Fibroblast of skin of right biceps (primary cell): ENCODE measurements around the gene CAPS.
A peak's percentile ranks its signal among the peaks of the same experiment; 100 is the strongest.

Experiments
- DNase-seq: peaks from one replicate; pipeline ENCODE4 v3.0.0-alpha.2; 2013

The CAPS gene

GRCh38 chr19:5935473-5936291 lies 21.6 kb downstream of the CAPS start:
- DNase-seq: no peak

DNA sequence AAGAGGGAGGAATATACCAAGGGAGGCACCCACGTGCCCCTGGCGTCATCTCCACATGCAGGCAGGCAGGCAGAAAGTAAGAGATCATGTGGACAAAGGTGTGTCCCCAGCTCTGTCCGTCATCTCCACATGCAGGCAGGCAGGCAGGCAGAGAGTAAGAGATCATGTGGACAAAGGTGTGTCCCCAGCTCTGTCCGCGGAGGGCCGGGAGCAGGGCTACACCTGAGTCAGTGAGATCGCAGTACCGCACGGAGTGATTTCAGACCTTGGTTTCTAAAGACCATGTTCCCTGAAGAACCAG lies 22.2 kb downstream of the CAPS start:
- no peak for DNase-seq

DNA sequence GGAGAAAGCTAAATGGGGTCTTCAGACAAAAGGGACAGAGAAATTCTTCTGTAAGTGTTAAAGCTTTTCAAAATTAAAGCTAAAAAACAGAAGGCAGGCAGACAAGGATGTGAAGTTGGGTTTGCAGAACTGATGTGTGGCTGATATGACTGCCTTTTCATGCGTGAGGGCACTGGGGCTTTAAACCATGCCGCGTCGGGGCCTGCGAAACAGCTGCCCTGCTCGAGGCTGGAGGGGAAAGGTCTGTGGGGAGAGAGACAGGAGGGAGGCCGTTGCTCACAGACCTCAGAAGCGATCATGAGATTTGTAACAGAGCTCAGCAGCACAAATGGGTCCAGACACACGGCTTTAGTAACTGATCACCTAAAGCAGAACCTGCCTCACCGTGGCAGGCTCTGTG lies 23.5 kb downstream of the CAPS start:
- DNase-seq: no peak

- no peak for DNase-seq
These were observed 26.5 kb downstream of the CAPS start for GRCh38 chr19:5940260-5941208.

GRCh38 chr19:5941673-5942072 lies 27.6 kb downstream of the CAPS start:
- DNase-seq: no peak

- DNase-seq: no peak
These were observed 29.0 kb downstream of the CAPS start for GRCh38 chr19:5943045-5943444.

DNA sequence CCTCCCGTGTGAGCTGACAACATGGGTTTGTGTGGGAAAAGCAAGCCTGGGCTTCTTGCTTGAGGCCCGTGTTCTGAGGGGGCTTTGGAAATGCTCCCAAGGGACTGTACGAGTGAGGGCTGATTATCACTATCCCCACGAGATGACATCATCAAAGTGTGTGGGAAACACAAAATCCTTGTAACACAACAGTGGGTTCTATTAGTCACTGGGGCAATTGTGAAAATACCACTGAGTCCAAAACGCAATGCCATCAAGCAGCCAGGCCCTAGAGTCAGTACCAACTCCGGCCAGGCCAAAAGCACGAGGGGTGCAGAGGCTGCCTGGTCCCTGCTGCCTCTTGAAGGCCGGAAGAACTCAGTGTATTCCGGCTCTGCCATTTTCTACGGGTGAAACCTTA lies 29.6 kb downstream of the CAPS start:
- DNase-seq: peak; percentile 60

DNA sequence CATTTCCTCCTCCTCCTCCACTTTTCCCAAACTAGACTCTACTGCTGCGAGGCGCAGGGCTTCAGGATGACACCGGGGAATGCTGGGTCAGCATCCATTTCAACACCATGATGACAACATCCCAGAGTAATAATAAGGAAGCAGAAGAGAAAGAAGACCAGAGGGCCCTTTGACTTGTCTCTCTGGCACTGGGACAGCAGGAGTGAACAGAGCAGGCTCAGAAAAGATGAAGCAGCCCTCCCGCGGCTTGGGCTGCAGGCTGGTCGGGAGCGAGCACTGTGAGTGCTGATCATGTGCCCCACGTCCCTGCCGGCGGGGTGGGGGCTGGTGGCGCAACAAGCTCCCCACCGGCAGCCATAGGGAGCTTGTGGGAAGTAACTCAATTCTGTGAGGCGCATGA lies 33.4 kb downstream of the CAPS start:
- DNase-seq: peak; percentile 55

- DNase-seq: no peak
These were observed 34.9 kb downstream of the CAPS start for GRCh38 chr19:5948752-5949564.

- no peak for DNase-seq
These were observed 35.8 kb downstream of the CAPS start for GRCh38 chr19:5949792-5950305.

- no peak for DNase-seq
These were observed 36.7 kb downstream of the CAPS start for GRCh38 chr19:5950741-5951140.

GRCh38 chr19:5951338-5951861 lies 37.3 kb downstream of the CAPS start:
- no peak for DNase-seq

DNA sequence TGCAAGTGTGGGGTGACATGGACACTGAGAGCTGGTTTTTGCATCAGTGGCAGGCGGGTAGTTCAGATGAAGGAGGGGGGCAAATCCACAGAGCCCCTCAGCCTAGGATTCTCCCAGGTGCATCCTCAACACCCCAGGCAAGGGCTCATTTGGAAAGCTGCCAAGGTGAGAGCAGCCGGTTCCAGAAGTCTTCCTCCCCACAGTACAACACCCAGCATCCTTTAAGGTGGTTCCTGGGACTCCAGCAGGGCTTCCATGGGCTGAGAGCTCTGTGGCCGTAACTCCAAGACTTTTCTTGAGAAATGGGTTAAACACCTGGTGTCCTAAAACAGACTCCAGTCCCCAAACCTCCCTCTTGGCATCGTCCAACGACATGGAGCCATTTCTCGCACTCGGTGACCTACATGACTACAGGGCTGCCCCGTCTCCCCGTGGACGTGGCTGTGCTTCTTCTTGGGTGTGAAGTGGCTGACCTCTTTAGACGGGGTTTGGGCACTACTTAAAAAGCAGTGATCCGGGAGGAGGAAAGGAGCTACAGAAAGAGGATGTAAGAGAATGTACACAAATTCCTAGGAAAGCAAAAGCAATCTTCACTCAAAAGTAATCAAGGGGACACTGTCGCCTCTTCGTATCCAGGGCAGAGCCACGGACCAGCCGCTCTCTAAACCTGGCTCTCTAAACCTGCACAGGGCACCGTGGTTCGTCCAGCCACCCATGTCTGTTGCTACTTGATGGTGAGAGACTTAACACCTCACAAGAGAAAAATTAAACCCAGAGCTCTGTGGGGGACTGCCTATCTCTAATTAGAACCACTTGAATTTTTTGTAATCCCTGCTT lies 38.4 kb downstream of the CAPS start:
- DNase-seq: no peak

DNA sequence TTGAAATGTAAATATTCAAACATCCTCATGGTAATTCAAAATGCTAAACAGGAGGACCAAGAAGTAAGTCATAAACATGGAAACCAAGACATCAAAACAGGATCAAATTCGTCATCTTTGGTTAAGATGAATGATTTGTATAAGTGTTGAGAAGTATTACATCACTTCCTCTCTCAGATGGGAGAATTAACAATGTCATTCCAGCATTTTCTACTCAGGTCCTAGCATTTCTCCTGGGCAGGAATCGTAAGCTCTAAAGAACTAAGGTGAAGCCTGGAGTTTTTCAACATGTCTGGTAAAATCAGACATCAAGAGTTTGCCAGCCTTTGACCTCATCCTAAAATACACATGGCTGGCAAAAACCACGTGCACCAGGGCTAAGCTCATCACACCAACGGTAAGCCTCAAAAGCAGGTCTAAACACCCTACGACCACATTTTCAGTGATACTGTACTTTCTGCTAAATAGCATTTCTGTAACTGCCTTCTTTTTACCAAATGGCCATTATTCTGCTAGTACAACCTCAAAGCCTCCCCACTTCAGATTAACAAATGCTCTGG lies 39.1 kb downstream of the CAPS start:
- peak; percentile 66 for DNase-seq

DNA sequence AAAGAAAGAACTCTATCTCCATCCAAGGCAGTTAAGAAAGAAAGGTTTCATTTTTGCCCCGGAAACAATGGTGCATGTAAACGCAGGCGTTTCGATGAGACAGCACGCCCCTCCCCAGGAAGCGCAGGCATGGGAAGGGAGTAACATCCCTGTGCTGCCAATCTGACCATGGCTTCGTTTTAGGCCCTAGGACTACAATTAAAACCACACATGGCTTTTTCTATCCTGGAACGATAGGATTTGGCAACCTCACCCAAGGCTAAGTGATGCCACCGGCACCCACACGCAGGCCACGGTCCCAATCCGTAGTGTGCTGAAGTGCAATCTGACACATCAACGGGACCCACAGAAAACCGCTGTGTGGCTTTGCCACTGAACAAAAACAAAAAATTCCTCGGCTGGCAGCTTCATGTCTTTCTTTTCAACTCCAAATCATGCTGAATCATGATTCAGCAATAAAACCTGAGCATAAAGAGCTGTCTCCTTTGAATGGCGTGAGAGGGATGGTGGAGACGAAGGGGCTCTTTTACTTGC lies 39.7 kb downstream of the CAPS start:
- DNase-seq: peak; percentile 48

GRCh38 chr19:5954293-5954692 lies 40.2 kb downstream of the CAPS start:
- DNase-seq: no peak

GRCh38 chr19:5955636-5955935 lies 41.5 kb downstream of the CAPS start:
- DNase-seq: no peak

DNA sequence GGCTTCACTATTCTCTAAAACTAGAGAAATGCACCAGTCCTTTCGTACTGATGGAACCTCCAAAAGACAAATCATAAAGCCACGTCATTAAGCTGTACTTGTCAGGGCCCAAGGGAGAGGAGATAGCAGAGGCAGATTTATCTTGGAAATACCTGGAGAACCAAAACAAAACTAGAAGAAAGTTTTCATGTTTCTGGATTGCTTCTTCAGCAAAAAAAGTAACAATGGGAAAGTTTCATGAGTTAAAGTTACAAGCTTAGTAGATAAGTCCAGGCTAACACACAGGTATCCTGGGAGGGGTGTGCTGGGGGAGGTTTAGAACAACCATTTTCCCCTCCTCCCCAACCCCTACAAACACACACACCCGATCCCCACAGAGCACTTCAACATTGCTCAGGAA lies 42.3 kb downstream of the CAPS start:
- DNase-seq: no peak

DNA sequence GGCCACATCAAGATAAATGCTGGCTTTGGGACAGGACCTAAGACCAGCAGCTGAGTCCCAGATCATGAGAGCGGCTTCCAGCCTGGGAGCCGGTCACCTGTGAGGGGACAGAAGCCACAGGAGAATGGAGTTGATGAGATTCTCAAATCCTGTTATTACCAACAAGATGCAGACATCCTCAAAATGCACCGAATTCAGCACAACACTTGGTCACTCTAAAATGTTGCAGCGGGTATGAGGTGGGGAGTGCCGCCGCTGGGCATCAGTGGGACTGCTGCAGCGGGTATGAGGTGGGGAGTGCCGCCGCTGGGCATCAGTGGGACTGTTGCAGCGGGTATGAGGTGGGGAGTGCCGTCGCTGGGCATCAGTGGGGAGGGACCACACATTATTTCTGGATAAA lies 42.7 kb downstream of the CAPS start:
- DNase-seq: no peak

- DNase-seq: no peak
These were observed 43.1 kb downstream of the CAPS start for GRCh38 chr19:5957170-5957569.

DNA sequence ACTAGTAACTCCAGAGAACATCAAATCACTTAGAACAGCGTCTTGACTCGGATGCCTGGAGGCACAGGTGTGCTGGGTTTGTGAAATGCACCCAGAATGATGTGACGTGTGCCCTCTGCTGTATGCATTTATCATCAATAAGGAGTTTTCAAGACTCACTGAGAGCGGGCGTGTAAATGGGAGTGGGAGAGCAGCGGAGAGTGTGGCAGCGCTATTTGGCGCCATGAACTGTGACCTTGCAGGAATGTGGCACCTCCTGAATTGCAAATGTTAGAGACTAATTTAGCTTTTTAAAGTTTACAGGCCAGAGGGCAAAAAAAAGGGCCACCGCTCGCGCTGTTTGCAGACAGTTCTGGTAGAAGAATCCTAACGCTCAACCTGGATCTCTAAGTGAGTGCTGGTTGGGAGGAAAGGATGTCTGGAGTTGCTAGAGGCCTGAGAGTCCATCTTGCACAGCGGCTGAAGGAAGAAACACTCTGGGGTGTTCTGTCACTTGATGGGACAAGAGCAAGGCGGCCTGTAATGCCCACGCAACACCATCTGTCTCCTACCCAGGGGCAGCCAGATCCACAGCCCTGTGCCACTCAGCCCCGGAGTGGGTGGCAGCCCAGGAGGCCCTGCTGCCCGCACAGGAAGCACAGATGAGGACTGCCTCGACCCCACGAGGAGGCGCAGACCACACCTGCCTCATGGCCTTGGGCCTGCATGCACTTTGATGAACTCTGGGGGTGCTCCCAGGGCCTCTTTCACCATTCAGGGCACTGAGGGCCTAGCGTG lies 44.2 kb downstream of the CAPS start:
- no peak for DNase-seq
